HepG2 (cell line): Measurements from ENCODE around the gene PCYT2. TPM values are rescaled to one million over a fixed set of nuclear protein-coding genes. Genes with fewer than 3 reads are reported as not detected.

ENCODE experiments used
- ARNTL ChIP-seq: sonication (generic); formaldehyde crosslinking; IDR thresholded peaks from 2 replicates; pipeline ENCODE4 v1.4.0; 2020; ENCODE audit warnings: mild to moderate bottlenecking, missing genetic modification reagents
- BRF2 ChIP-seq: sonication (generic); formaldehyde crosslinking; IDR thresholded peaks from 2 replicates; pipeline ENCODE4 v1.8.1; 2022; ENCODE audit warnings: mild to moderate bottlenecking, missing genetic modification reagents
- CBX5 ChIP-seq: sonication (generic); formaldehyde crosslinking; IDR thresholded peaks from 2 replicates; pipeline ENCODE4 v1.4.0; 2020; ENCODE audit warnings: missing genetic modification reagents, borderline replicate concordance
- FOXO1 ChIP-seq: sonication (generic); formaldehyde crosslinking; IDR thresholded peaks from 2 replicates; pipeline ENCODE4 v1.4.0; 2020; ENCODE audit warnings: missing genetic modification reagents
- GATA4 ChIP-seq: sonication (generic); IDR thresholded peaks from 2 replicates; pipeline ENCODE4 v1.6.1; 2016; ENCODE audit warnings: antibody characterized with exemption, low read depth, borderline replicate concordance
- KDM4B ChIP-seq: sonication (generic); formaldehyde crosslinking; IDR thresholded peaks from 2 replicates; pipeline ENCODE4 v1.4.0; 2020; ENCODE audit warnings: missing genetic modification reagents
- MEF2D ChIP-seq: sonication (generic); formaldehyde crosslinking; IDR thresholded peaks from 2 replicates; pipeline ENCODE4 v1.5.1; 2020; ENCODE audit warnings: mild to moderate bottlenecking, missing genetic modification reagents
- PAF1 ChIP-seq: IDR thresholded peaks from 2 replicates; pipeline ENCODE4 v1.6.1; 2016; ENCODE audit warnings: missing genetic modification reagents, missing compliant biosample characterization
- PHB2 ChIP-seq: fragments of 450-650 bp; IDR thresholded peaks from 2 replicates; pipeline ENCODE4 v1.6.1; 2018; ENCODE audit not compliant: partially characterized antibody
- SRSF4 ChIP-seq: fragments of 200-400 bp; formaldehyde crosslinking; IDR thresholded peaks from one replicate; pipeline ENCODE4 v1.6.1; 2018; ENCODE audit warnings: mild to moderate bottlenecking, low read depth, low read length, moderate library complexity; ENCODE audit not compliant: poor library complexity, severe bottlenecking
- SRY ChIP-seq: sonication (generic); formaldehyde crosslinking; IDR thresholded peaks from 2 replicates; pipeline ENCODE4 v1.8.0; 2022; ENCODE audit warnings: mild to moderate bottlenecking, missing genetic modification reagents
- TCF7L2 ChIP-seq: IDR thresholded peaks from 2 replicates; pipeline ENCODE4 v1.6.1; 2011; ENCODE audit warnings: mild to moderate bottlenecking, low read depth, low read length, moderate library complexity
- ZFP37 ChIP-seq: sonication (generic); formaldehyde crosslinking; IDR thresholded peaks from 2 replicates; pipeline ENCODE4 v1.4.0; 2020; ENCODE audit warnings: missing genetic modification reagents, borderline replicate concordance
- ZFP90 ChIP-seq: sonication (generic); formaldehyde crosslinking; IDR thresholded peaks from 2 replicates; pipeline ENCODE4 v1.8.0; 2022; ENCODE audit warnings: missing genetic modification reagents, mild to moderate bottlenecking, inconsistent platforms, borderline replicate concordance
- ZGPAT ChIP-seq: IDR thresholded peaks from 2 replicates; pipeline ENCODE4 v1.6.1; 2016; ENCODE audit warnings: mild to moderate bottlenecking
- ZNF136 ChIP-seq: sonication (generic); formaldehyde crosslinking; IDR thresholded peaks from 2 replicates; pipeline ENCODE4 v1.8.1; 2022; ENCODE audit warnings: low read depth, mild to moderate bottlenecking, moderate library complexity, missing genetic modification reagents
- ZNF331 ChIP-seq: sonication (generic); formaldehyde crosslinking; IDR thresholded peaks from 2 replicates; pipeline ENCODE4 v1.4.0; 2020; ENCODE audit warnings: missing genetic modification reagents
- ZNF350 ChIP-seq: sonication (generic); formaldehyde crosslinking; IDR thresholded peaks from 2 replicates; pipeline ENCODE4 v1.4.0; 2020; ENCODE audit warnings: mild to moderate bottlenecking, low read depth, missing genetic modification reagents, borderline replicate concordance
- ZNF441 ChIP-seq: sonication (generic); formaldehyde crosslinking; IDR thresholded peaks from 2 replicates; pipeline ENCODE4 v1.7.0; 2021; ENCODE audit warnings: missing genetic modification reagents, borderline replicate concordance
- ZNF512 ChIP-seq: sonication (generic); formaldehyde crosslinking; IDR thresholded peaks from 2 replicates; pipeline ENCODE4 v1.4.0; 2020; ENCODE audit warnings: mild to moderate bottlenecking, missing genetic modification reagents
- ZNF552 ChIP-seq: sonication (generic); formaldehyde crosslinking; IDR thresholded peaks from 2 replicates; pipeline ENCODE4 v1.9.0; 2022; ENCODE audit warnings: missing genetic modification reagents, mild to moderate bottlenecking, borderline replicate concordance
- ZNF580 ChIP-seq: IDR thresholded peaks from 2 replicates; pipeline ENCODE4 v1.6.1; 2016; ENCODE audit warnings: low read depth, borderline replicate concordance
- ZNF737 ChIP-seq: sonication (generic); formaldehyde crosslinking; IDR thresholded peaks from 2 replicates; pipeline ENCODE4 v1.5.0; 2020; ENCODE audit warnings: missing genetic modification reagents, mild to moderate bottlenecking, borderline replicate concordance
- ZNF775 ChIP-seq: sonication (generic); formaldehyde crosslinking; IDR thresholded peaks from 2 replicates; pipeline ENCODE4 v1.4.0; 2020; ENCODE audit warnings: missing genetic modification reagents, mild to moderate bottlenecking, moderate library complexity, borderline replicate concordance
- polyA plus RNA-seq, 8 experiments: library from polyadenylated mRNA; depleted of rRNA in 3 of 8; stranded (reverse) in 7 of 8; unstranded in 1 of 8; fragments of >200 nt; fragmentation: Illumina TruSeq in 4 of 8; extraction: Trizol in 4 of 8; gene quantifications; 2 replicates each; pipeline versions ENCODE4 v1.2.1 to v1.2.3, GENCODE V29; 2011 to 2016; ENCODE audit warnings: low read depth in 4 of 8, missing spikeins in 1 of 8, mixed read lengths in 1 of 8; ENCODE audit not compliant: insufficient read depth in 1 of 8
- total RNA-seq, 5 experiments: library from RNA; depleted of rRNA; stranded (reverse); fragments of >200 nt; fragmentation: Illumina TruSeq; extraction: Trizol; gene quantifications; 2 replicates each; pipeline ENCODE4 v1.2.3, GENCODE V29; 2016; ENCODE audit warnings: low read depth in 1 of 5

PCYT2 gene
- total and polyA plus RNA-seq, 2 of the 13 experiments (the other 11 are each of a cell fraction or from before 2014, with no cell fraction given): 147 to 297 TPM

- no peak for TF ChIP-seq ZNF350 (CRISPR knock-in tag)
- TF ChIP-seq PAF1 (CRISPR knock-in tag): peak; percentile 99
- no peak for TF ChIP-seq ZNF552
- no peak; the same call in 1 of the 2 replicates for TF ChIP-seq BRF2 (CRISPR knock-in tag)
- peak; percentile 48; the same call in 1 of the 2 replicates for TF ChIP-seq FOXO1 (CRISPR knock-in tag)
- TF ChIP-seq ZGPAT: 0 out of 2 replicates have a peak, but pooled peaks have one; percentile 57
- no peak for TF ChIP-seq ZNF737
- peak; percentile 86; the same call in 1 of the 2 replicates for TF ChIP-seq ZNF136 (CRISPR knock-in tag)
- no peak; the same call in 1 of the 2 replicates for TF ChIP-seq ZFP90 (CRISPR knock-in tag)
- no peak; the same call in 1 of the 2 replicates for TF ChIP-seq CBX5 (CRISPR knock-in tag)
- TF ChIP-seq ZNF580: no peak
- no peak; the same call in none of the 2 replicates for TF ChIP-seq ARNTL (CRISPR knock-in tag)
- no peak for TF ChIP-seq ZFP37
- peak; percentile 66 for TF ChIP-seq SRSF4
- no peak for TF ChIP-seq ZNF331
- TF ChIP-seq MEF2D (CRISPR knock-in tag): no peak; the same call in 1 of the 2 replicates
- no peak for TF ChIP-seq ZNF775 (CRISPR knock-in tag)
- TF ChIP-seq TCF7L2: no peak
- peak; percentile 38 for TF ChIP-seq GATA4
- TF ChIP-seq PHB2: no peak
- no peak; the same call in 1 of the 2 replicates for TF ChIP-seq SRY (CRISPR knock-in tag)
- no peak for TF ChIP-seq KDM4B (CRISPR knock-in tag)
- no peak for TF ChIP-seq ZNF512 (CRISPR knock-in tag)
- TF ChIP-seq ZNF441: no peak
Observed at GRCh38 chr17:81867170-81867990, 43.8 kb downstream of the PCYT2 start (continued).
